ENCODE data around the gene ARHGAP15.

ARHGAP15 gene

GRCh38 chr2:143582046-143582747 is 453.0 kb downstream of the ARHGAP15 start:
- no peak for DNase-seq (ENCODE audit: low read depth in 2 of 2)

DNA sequence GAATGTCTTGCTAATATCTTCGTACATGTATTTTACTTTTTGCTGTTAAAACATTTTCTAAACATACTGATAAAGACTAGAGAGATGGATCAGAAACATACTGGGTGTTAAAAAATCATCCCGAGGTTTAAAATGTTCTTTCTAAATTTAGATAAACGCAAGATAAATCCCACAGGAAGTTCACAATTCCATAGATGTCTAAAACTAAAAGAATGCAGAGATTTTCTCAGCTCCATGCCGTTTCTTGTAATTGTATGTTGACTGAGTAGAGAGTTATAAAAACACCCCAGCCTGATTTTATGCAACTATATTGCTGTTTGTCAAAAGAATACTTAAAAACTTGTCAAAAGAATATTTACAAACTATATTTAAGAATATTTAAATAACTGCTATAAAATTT is 455.7 kb downstream of the ARHGAP15 start:
- no peak for DNase-seq (ENCODE audit: low read depth in 2 of 2)

DNA sequence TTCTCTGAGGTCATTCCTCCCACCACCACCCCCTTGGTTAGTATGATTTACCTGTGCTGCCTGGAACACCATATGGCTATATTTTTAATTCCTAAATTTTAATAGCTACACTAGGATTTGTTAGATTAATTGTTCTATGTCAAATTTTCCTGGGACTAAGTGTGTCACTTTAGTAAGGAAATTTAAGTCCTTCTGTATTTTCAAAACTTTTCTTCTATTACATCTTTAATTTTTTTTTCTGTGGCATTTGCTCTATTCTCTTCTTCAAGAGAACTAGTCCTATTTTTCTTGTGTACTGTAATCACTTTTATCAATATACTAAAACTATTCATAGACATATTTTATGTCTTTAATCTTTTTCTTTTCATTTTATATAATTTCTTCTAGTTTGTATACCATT is 456.9 kb downstream of the ARHGAP15 start:
- no peak for DNase-seq (ENCODE audit: low read depth in 2 of 2)

DNA sequence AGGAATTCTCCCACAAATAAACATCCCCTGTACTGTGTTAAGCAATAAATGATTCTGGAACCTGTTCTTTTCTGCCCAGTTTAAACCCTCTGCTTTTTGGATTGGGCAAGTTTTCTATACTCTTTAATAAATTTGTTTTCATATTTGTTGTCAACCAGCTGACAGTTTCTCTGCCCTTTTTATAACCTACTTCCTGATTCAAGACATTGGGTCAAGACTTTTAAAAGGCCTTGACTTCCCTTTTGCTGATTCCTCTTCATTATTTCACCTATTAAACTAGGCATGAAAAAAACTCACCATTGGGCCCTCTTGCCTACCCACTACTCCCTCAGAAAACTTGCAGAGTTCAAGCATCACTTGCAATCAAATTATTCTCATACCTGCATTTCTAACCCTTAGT is 459.5 kb downstream of the ARHGAP15 start:
- no peak for DNase-seq (ENCODE audit: low read depth in 2 of 2)

DNA sequence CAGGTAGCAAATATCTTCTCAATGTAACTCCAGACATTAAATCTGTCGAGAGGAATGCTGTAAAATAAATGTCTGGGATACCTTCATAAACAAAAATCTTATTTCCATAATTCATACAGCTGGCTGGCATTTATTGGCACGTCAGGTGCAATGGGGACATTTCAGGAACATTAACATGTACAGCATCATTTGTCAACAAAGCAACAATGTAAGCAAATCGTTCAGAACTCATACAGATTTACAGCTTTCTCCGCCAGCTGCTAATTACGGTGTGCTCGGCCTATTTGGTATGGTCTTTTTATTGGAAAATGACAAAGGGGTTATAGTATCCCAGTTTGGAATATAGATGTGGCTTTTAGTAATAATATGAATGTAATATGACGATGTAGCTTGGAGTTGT is 464.9 kb downstream of the ARHGAP15 start:
- DNase-seq (ENCODE audit: low read depth in 2 of 2), result no peak

- DNase-seq (ENCODE audit: low read depth in 2 of 2), result no peak
Observed at GRCh38 chr2:143594745-143595144, 465.5 kb downstream of the ARHGAP15 start.

- no peak for DNase-seq (ENCODE audit: low read depth in 2 of 2)
Observed at GRCh38 chr2:143600116-143600515, 470.9 kb downstream of the ARHGAP15 start.

GRCh38 chr2:143601828-143602227 is 472.6 kb downstream of the ARHGAP15 start:
- DNase-seq (ENCODE audit: low read depth in 2 of 2), result no peak

DNA sequence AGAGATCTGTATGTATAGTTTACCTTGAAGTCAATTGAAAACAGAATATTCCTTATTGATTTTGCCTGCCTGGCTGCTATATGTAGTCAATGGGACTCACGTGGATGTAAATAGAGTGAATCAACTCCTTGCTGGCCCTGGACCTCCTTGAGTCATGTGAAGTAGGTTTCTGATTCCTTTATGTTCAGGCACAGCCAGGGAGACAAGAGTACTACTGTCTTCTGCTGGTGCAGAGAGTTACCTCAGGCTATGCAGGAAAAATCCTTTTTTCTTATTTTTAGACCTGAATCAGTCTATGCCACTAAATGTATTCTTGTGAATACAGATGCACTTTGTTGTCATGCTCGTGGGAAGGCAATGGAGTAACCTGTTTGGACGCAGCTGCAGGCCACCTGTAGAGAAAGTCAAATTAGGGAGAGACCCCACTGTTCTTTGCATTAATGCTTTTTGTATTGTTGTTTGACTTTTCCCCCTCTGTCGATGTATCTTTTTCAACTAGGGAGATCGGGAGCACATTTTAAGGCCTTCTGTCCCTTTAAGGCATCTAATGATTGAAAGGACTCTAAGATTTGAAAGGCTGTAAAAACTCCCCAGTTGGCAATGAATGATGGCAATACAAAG is 473.9 kb downstream of the ARHGAP15 start:
- DNase-seq (ENCODE audit: low read depth in 2 of 2), result no peak

GRCh38 chr2:143603846-143604565 is 474.8 kb downstream of the ARHGAP15 start:
- no peak for DNase-seq (ENCODE audit: low read depth in 2 of 2)

- DNase-seq (ENCODE audit: low read depth in 2 of 2), result no peak
Observed at GRCh38 chr2:143604566-143604959, 475.3 kb downstream of the ARHGAP15 start.

GRCh38 chr2:143607231-143608062 is 478.2 kb downstream of the ARHGAP15 start:
- DNase-seq (ENCODE audit: low read depth in 2 of 2), result no peak

DNA sequence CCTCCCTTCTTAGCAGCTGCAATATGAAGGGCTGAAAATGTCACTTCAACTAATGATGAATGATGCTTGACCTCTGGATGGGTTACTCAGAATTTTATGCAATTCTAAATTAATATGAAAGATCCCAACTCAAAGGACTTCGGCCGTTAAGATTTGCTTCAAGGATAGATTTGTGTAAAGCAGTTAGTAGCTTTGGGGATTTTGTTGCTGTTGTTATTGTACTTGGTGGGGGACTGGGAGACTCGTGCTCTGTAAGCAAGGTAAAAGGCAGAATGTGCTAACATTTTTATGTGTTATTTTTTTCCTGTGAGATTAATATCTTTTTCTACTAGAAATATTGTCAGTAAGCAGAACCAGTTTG is 478.8 kb downstream of the ARHGAP15 start:
- no peak for DNase-seq (ENCODE audit: low read depth in 2 of 2)

DNA sequence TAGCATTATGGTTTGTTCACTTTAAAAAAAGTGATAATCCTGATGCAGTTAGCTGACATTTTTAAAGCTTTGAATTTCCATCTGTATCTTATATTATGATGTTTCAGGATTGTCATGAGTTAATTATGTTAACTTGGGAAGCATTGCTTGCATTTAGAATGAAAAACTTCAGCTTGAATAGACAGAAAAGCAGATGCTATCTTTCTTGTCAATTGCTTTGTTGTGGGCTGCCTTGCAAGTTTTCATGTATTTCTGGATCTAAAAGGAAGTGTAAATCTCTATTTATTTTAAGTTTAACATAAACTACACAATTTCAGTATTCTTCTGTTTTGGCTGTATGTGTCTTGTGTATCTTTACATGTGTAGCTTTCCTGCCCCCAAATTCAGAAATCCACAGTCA is 479.5 kb downstream of the ARHGAP15 start:
- no peak for DNase-seq (ENCODE audit: low read depth in 2 of 2)

- no peak for DNase-seq (ENCODE audit: low read depth in 2 of 2)
Observed at GRCh38 chr2:143611336-143611735, 482.1 kb downstream of the ARHGAP15 start.

- DNase-seq (ENCODE audit: low read depth in 2 of 2), result no peak
Observed at GRCh38 chr2:143615562-143615961, 486.3 kb downstream of the ARHGAP15 start.

GRCh38 chr2:143616452-143616851 is 487.2 kb downstream of the ARHGAP15 start:
- DNase-seq (ENCODE audit: low read depth in 2 of 2), result no peak

- DNase-seq (ENCODE audit: low read depth in 2 of 2), result no peak
Observed at GRCh38 chr2:143617803-143618415, 488.7 kb downstream of the ARHGAP15 start.

GRCh38 chr2:143622106-143622505 is 492.9 kb downstream of the ARHGAP15 start:
- no peak for DNase-seq (ENCODE audit: low read depth in 2 of 2)

GRCh38 chr2:143623231-143623908 is 494.2 kb downstream of the ARHGAP15 start:
- no peak for DNase-seq (ENCODE audit: low read depth in 2 of 2)

GRCh38 chr2:143623909-143624260 is 494.7 kb downstream of the ARHGAP15 start:
- no peak for DNase-seq (ENCODE audit: low read depth in 2 of 2)
